GM19452 (cell line): Measurements from ENCODE around the gene MYL2.

Experiments used
- ATAC-seq: cut with Tn5 transposase; IDR thresholded peaks from one replicate; pipeline ENCODE4 v1.9.1; 2021; ENCODE audit not compliant: unreplicated experiment

The MYL2 gene

GRCh38 chr12:110901401-110901800, 19.0 kb downstream of the MYL2 start:
- ATAC-seq, result no peak

GRCh38 chr12:110896559-110896958, 23.8 kb downstream of the MYL2 start:
- no peak for ATAC-seq

GRCh38 chr12:110893956-110894355, 26.4 kb downstream of the MYL2 start:
- no peak for ATAC-seq

GRCh38 chr12:110889361-110889760, 31.0 kb downstream of the MYL2 start:
- ATAC-seq, result no peak

- peak; percentile 12 for ATAC-seq
Measured at GRCh38 chr12:110888256-110888991, 32.0 kb downstream of the MYL2 start.

- ATAC-seq, result no peak
Measured at GRCh38 chr12:110885152-110885840, 35.1 kb downstream of the MYL2 start.

- ATAC-seq, result no peak
Measured at GRCh38 chr12:110883251-110883650, 37.1 kb downstream of the MYL2 start.

- no peak for ATAC-seq
Measured at GRCh38 chr12:110880651-110881050, 39.7 kb downstream of the MYL2 start.

GRCh38 chr12:110874781-110875180, 45.6 kb downstream of the MYL2 start:
- ATAC-seq, result no peak

- ATAC-seq, result no peak
Measured at GRCh38 chr12:110874351-110874750, 46.0 kb downstream of the MYL2 start.

GRCh38 chr12:110872100-110872499, 48.3 kb downstream of the MYL2 start:
- ATAC-seq, result no peak

- ATAC-seq, result no peak
Measured at GRCh38 chr12:110869803-110870202, 50.6 kb downstream of the MYL2 start.

GRCh38 chr12:110869026-110869425, 51.4 kb downstream of the MYL2 start:
- ATAC-seq, result no peak

GRCh38 chr12:110865521-110865920, 54.9 kb downstream of the MYL2 start:
- no peak for ATAC-seq

GRCh38 chr12:110863161-110863560, 57.2 kb downstream of the MYL2 start:
- no peak for ATAC-seq

- ATAC-seq, result no peak
Measured at GRCh38 chr12:110862329-110862728, 58.0 kb downstream of the MYL2 start.

- ATAC-seq, result no peak
Measured at GRCh38 chr12:110861729-110862128, 58.6 kb downstream of the MYL2 start.
